Measurements from ENCODE around the gene LARP4B.

DNA sequence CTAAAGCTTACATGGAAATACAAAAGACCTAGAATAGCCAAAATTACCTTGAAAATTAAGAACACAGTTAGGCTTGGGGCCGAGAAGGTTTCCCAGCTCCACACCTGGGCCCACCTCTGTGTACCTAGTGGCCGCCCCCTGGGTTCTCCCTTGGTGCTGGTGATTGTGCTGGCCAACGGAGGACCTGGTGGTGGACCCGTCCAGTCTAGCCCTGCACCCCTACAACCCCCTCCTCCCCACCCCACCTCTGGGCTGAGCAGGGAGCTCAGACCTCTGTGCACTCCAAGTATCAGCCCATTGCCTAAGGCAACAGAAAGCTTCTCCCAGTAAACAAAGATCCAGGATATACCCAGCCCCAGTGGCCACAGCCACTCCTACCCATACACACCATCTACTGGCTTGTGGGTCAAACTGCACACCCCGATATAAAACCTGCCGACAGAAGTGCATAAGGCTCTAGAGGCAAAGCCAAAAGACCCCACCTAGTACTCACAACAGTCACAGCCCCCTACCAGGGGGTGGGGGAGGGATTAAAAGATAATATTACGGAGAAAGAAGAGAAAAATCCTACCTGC lies 137.0 kb downstream of the LARP4B start:
- TF ChIP-seq REST (IDR thresholded peaks at IDR 0.05; ENCODE audit: borderline replicate concordance in 1 of 2, low read depth in 1 of 2, low read length in 2 of 2) (no peak), MAZ (IDR thresholded peaks at IDR 0.05; ENCODE audit: borderline replicate concordance, low read depth, low read length) (no peak), MAZ (CRISPR knock-in tag; IDR thresholded peaks at IDR 0.05; ENCODE audit: low read depth) (no peak), PCBP1 (IDR thresholded peaks at IDR 0.05; ENCODE audit: borderline replicate concordance, low read depth, low read length) (no peak), MNT (IDR thresholded peaks at IDR 0.05) (no peak), CEBPB (IDR thresholded peaks at IDR 0.05; ENCODE audit: borderline replicate concordance, low read depth, low read length) (no peak), YY1 (IDR thresholded peaks at IDR 0.05; ENCODE audit: insufficient read depth, insufficient replicate concordance, low read depth, low read length) (no peak), HNRNPUL1 (IDR thresholded peaks at IDR 0.05; ENCODE audit: low read depth, low read length) (no peak)
- TF ChIP-seq, protein P1, sequence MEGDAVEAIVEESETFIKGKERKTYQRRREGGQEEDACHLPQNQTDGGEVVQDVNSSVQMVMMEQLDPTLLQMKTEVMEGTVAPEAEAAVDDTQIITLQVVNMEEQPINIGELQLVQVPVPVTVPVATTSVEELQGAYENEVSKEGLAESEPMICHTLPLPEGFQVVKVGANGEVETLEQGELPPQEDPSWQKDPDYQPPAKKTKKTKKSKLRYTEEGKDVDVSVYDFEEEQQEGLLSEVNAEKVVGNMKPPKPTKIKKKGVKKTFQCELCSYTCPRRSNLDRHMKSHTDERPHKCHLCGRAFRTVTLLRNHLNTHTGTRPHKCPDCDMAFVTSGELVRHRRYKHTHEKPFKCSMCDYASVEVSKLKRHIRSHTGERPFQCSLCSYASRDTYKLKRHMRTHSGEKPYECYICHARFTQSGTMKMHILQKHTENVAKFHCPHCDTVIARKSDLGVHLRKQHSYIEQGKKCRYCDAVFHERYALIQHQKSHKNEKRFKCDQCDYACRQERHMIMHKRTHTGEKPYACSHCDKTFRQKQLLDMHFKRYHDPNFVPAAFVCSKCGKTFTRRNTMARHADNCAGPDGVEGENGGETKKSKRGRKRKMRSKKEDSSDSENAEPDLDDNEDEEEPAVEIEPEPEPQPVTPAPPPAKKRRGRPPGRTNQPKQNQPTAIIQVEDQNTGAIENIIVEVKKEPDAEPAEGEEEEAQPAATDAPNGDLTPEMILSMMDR (CRISPR knock-in tag; IDR thresholded peaks at IDR 0.05), result peak; percentile 81
